GM12874 (cell line): ENCODE results near the gene GRK6.
A peak's percentile ranks its signal among the peaks of the same experiment; 100 is the strongest.

ENCODE experiments used
- CTCF ChIP-seq: IDR thresholded peaks from 2 replicates; pipeline ENCODE4 v1.5.1; 2011; ENCODE audit warnings: low read depth, mild to moderate bottlenecking, control low read depth, low read length, moderate library complexity; ENCODE audit not compliant: insufficient read depth

The GRK6 gene

GRCh38 chr5:177426566-177427210, at the start of gene GRK6:
Gene GRK6, plus strand, starts transcription at chr5:177426676. Its CDS starts 170 bp downstream, at chr5:177426846.
- TF ChIP-seq CTCF = no peak

GRCh38 chr5:177377851-177378776, 48.4 kb upstream of the GRK6 start:
- no peak for TF ChIP-seq CTCF

- TF ChIP-seq CTCF = no peak
Measured at GRCh38 chr5:177378884-177379883, 47.3 kb upstream of the GRK6 start.

- no peak for TF ChIP-seq CTCF
Measured at GRCh38 chr5:177380805-177381126, 45.7 kb upstream of the GRK6 start.

- TF ChIP-seq CTCF = peak; percentile 43; the same call in 1 of the 2 replicates
Measured at GRCh38 chr5:177382423-177383029, 44.0 kb upstream of the GRK6 start.

- TF ChIP-seq CTCF = no peak
Measured at GRCh38 chr5:177383181-177383580, 43.3 kb upstream of the GRK6 start.

GRCh38 chr5:177384134-177384533, 42.3 kb upstream of the GRK6 start, which contains the start of gene SLC34A1:
Gene SLC34A1, plus strand, starts transcription at chr5:177384434. Its CDS starts 1,308 bp downstream, at chr5:177385742.
- no peak for TF ChIP-seq CTCF
